Choroid plexus epithelial cell (primary cell): Measurements from ENCODE around the gene PANK4.

Source experiments
- DNase-seq: peaks from one replicate; pipeline ENCODE4 v3.0.0-alpha.2; 2010; ENCODE audit warnings: low read depth
- H3K4me3 ChIP-seq: 2 replicates; pipeline ENCODE4 v1.5.1; 2011; ENCODE audit warnings: low read depth, mild to moderate bottlenecking, control low read depth, low read length, moderate library complexity
- TF ChIP-seq, protein P1 (sequence below): conservative IDR thresholded peaks from 2 replicates; pipeline ENCODE4 v1.5.1; 2011; ENCODE audit warnings: low read depth, mild to moderate bottlenecking, control low read depth, inconsistent platforms, low read length, moderate library complexity

The PANK4 gene

DNA sequence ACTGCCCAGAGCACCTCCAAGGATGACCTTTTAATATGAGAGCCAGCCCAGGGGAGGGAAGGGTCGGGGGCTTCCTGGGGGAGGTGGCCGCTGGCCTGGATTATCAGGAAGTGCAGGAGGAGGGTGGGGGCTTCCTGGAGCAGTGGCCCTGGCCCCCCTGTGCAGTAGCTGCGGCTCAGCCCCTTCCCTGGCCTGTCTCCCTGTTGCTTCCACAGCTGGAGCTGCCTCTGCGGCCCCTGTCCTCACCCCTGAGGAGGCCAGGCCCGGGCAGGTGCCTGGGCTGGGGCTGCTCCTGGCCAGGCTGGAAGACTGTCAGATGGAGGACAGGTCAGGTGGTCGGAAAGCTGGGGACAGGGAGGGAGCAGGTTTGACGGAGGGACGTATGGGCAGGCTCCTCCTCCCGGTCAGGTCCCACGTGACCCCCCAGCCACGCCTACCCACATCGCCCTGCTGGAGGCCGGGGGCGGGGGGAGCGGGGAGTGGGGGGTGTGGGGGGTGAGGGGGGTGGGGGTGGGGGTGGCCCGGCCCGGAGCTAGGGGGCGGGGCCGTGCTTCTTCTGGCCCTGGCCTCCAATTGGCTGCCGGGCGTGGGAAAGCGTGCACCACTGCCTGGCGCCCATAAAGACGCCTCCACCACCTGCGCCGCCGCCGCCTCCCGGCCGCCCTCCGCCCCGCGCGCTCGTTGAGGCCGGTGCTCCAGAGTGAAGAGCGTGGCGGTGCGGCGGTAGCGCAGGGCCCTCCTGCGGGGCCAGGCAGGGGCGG, 19.5 kb upstream of the PANK4 start:
- TF ChIP-seq, protein P1, sequence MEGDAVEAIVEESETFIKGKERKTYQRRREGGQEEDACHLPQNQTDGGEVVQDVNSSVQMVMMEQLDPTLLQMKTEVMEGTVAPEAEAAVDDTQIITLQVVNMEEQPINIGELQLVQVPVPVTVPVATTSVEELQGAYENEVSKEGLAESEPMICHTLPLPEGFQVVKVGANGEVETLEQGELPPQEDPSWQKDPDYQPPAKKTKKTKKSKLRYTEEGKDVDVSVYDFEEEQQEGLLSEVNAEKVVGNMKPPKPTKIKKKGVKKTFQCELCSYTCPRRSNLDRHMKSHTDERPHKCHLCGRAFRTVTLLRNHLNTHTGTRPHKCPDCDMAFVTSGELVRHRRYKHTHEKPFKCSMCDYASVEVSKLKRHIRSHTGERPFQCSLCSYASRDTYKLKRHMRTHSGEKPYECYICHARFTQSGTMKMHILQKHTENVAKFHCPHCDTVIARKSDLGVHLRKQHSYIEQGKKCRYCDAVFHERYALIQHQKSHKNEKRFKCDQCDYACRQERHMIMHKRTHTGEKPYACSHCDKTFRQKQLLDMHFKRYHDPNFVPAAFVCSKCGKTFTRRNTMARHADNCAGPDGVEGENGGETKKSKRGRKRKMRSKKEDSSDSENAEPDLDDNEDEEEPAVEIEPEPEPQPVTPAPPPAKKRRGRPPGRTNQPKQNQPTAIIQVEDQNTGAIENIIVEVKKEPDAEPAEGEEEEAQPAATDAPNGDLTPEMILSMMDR, result no peak
- peak; percentile 58 for DNase-seq
- peak overlapping the region; percentile 45 for H3K4me3 ChIP-seq

DNA sequence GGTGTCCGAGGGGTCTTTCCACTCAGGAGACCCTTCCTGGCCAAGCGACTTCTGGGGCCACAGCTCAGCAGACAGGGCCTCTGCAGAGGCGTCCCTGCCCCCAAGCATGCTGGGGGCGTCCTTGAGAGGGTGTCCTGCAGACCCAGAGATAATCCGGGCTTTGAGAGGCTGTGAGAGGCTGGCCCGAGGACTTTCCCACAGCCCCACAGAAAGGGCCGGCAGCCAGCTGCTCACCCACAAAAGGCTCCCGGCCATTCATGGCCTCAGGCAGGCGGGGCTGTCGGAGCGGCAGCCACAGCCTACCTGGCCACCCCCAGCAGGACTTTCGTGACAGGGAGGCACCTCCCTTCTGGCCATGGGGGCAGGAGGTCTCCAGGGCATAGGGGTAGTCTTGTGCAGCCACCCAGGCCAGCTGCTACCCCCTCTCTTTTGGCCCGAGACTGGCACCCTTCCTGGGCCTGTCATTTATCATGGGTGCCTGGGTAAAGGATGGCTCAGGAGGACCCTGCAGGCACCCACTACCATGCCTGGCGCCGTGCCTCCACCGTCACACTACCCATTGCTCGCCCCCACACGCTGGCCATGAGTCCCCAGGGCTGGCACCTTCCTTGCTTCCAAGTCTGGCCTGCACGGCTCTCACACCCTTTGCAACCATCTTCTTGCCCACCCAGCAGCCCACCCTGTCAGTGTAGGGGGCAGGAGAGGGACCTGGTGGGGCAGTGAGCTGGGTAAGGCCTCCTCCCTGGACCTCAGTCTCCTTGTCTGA, 18.7 kb upstream of the PANK4 start:
- DNase-seq, result no peak
- TF ChIP-seq, protein P1, result no peak
- H3K4me3 ChIP-seq, result no peak overlapping the region

DNA sequence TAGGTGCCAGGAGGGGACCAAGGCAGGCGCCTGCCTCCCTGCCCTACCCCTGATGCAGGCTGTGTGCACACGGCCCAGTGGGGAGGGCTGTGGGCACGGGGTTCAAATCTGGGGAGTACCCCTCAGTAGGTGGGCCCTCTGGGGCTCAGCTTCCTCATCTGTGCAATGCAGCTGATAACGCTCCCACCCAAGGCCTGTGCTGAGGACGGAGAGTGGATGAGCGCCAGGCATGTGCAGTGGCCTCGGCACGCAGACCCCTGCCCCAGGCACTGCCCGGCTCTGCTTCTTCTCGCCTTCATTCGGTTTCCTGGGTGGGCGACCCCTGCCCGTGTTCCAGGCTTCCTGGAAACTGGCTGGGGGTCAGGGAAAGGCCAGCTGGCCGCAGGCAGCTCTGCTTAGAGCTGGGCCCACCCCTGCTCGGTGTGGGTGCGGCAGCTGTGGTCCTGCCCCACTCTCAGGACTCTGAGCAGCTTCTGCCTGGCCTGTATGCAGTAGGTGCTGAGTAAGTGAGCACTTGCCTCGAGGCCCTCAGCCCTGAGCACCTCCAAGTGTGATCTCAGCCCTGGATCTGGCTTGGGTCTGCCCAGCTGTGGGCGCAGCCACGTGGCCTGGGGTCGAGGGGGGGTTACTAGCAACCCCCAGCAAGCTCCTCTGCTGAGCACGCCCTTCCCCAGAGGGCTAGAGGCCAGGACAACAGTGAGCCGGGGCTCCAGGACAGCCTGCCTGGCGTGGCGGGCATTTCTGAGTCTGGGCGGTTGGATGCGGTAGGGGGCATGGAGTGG, 17.9 kb upstream of the PANK4 start:
- TF ChIP-seq, protein P1, result no peak
- peak; percentile 53 for DNase-seq
- no peak overlapping the region for H3K4me3 ChIP-seq

DNA sequence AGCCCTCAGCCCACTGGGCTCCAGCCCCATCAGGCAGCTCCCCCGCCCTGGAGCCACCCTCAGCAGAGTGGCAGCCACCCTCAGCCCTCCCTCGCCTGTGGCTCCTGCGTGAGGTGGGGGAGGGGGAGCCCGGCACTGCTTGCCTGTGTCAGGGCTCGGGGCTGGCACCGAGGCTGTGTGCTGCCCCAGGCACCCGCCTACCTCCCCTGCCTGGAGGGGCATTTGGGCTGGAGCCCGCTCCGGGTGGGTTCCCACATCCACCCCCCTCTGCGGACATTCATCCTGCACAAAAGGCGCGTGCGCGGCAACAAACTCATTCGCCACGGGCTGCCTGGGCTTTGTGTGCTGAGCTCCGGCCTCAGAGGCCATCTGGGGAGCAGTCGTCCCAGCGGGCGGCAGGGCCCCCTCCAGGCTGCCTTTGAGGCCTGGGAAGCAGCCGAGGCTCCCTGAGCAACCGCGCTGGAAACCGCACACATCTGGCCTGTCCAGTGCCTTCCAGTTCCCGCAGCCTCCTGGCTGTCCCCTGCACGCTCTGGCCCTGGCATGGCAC, 17.2 kb upstream of the PANK4 start:
- TF ChIP-seq, protein P1, result no peak
- no peak overlapping the region for H3K4me3 ChIP-seq
- peak; percentile 73 for DNase-seq

DNA sequence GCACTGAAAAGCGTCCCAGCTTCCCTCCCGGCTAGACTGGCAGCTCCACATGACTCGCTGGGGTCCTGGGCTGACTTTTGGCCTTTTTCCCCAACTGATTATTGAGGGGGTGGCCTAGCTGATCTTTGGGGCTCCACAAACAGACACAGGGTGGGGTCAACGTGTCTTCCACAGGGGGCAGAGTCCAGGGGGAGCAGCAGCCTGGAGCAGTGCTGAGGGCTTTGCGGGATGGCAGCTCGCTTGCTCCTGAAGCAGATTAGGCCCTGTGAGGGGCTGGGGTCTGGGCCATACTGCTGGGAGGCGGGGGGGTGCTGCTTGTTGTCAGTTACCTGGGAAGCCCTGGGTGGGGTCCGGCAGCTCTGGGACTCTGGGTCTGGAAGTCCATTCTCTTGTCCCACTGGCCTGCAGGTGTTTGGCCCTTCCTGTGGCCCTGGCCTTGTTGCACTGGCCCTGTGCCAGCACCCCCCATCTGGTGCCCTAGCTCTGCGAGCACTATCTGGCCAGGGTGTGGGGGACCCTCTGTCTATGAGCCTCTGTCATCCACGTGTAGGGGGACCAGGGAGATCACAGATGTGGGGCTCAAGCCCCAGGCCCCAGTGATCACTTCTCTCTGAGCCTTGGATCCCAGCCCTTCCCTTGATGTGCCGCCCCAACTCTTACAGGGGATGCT, 16.0 kb upstream of the PANK4 start:
- TF ChIP-seq, protein P1, result no peak

DNA sequence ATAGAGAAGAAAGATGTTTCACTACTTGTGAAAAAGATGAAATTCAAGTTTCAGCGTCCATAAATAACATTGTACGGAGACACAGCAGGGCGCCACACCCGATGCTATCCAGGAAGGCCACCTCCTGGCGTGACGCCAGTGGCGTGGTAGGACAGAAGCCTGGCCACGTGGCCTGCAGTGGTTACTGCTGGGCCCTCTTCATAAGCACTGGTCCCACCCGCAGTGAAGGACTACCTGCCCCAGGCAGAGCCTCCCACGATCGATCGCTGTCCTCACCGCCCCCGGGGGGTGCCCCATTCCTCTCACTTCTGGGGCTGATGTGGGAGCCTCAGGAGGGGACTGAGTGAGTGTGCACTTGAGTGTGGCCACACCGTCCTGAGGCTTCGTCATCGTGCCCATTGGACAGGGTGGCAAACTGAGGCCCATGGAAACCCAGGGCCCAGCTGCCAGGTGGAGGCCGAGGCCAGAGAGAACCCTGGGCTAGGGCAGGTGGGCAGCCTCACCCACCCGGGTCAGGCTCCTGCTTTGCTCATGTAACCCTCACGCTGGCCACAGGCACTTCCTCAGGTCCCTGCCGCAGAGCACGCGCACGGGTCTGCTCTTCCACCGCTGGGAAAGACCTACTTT, 15.3 kb upstream of the PANK4 start:
- H3K4me3 ChIP-seq, result no peak overlapping the region
- TF ChIP-seq, protein P1, result no peak
- peak; percentile 60 for DNase-seq

More for the DNA sequence above, 16.0 kb upstream of the PANK4 start:
- no peak overlapping the region for H3K4me3 ChIP-seq
- DNase-seq, result no peak
